ENCODE measurements around the gene BCAR1. TPM values are rescaled to one million over a fixed set of nuclear protein-coding genes. Genes with fewer than 3 reads are reported as not detected.
"Not testable (repeated sequence)": the region's sequence is repeated elsewhere in the genome, so short reads cannot be mapped to it uniquely, and the experiment has no call there.

Gene BCAR1
- total RNA-seq, 1 experiment from 2014 or later = 58.6 TPM

GRCh38 chr16:75241955-75242354, 9.5 kb downstream of the BCAR1 start:
- BruUV-seq (replicated peaks) = no TSS peak
- CTCF ChIA-PET = no interaction called here

DNA sequence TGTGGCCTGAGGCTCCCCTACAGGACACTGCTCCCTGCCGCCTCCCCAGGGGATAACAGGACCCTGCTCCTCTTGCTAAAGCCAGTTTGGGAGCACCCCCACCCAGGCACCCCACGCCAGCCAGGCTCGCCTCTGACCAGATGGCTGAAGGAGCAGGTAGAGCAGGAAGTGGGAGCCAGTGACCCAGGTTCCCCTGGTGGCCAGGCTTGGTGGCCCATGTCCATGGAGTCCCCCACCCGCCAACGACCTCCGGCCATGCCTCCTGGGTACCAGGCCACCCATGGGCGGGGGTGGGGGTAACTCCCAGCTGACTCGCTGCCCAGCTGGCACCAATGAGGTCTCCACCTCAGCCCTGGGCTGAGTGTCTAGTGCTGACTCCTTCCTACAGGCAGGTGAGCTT, 10.0 kb downstream of the BCAR1 start:
- POLR2A ChIA-PET = no interaction called here
- BruUV-seq (replicated peaks) = no TSS peak
- Mint-ChIP-seq H3K27me3 (ENCODE audit: insufficient read depth, unreplicated experiment) (no peaks in the 10 kb centered on the region), H3K4me3 (ENCODE audit: unreplicated experiment) (no peak overlapping the region), H3K36me3 (ENCODE audit: insufficient read depth, unreplicated experiment) (peaks cover 30% of the 10 kb centered on the region), H3K27ac (ENCODE audit: low read depth, unreplicated experiment) (no peak overlapping the region), H3K9me3 (ENCODE audit: unreplicated experiment) (no peaks in the 10 kb centered on the region), H3K4me1 (ENCODE audit: insufficient read depth, unreplicated experiment) (peaks cover 32% of the 10 kb centered on the region)
- CTCF ChIA-PET = no interaction called here
- intact Hi-C loops (cut with micrococcal nuclease) = no loop called here
- DNase-seq (ENCODE audit: unreplicated experiment) = no peak
- TF ChIP-seq, protein P1, sequence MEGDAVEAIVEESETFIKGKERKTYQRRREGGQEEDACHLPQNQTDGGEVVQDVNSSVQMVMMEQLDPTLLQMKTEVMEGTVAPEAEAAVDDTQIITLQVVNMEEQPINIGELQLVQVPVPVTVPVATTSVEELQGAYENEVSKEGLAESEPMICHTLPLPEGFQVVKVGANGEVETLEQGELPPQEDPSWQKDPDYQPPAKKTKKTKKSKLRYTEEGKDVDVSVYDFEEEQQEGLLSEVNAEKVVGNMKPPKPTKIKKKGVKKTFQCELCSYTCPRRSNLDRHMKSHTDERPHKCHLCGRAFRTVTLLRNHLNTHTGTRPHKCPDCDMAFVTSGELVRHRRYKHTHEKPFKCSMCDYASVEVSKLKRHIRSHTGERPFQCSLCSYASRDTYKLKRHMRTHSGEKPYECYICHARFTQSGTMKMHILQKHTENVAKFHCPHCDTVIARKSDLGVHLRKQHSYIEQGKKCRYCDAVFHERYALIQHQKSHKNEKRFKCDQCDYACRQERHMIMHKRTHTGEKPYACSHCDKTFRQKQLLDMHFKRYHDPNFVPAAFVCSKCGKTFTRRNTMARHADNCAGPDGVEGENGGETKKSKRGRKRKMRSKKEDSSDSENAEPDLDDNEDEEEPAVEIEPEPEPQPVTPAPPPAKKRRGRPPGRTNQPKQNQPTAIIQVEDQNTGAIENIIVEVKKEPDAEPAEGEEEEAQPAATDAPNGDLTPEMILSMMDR (IDR thresholded peaks at IDR 0.05; ENCODE audit: unreplicated experiment) = no peak

More at GRCh38 chr16:75241955-75242354, 9.5 kb downstream of the BCAR1 start:
- H3K4me1 Mint-ChIP-seq (ENCODE audit: insufficient read depth, unreplicated experiment) = peaks cover 37% of the 10 kb centered on the region
- DNase-seq (ENCODE audit: unreplicated experiment) = no peak
- no peaks in the 10 kb centered on the region for H3K9me3 Mint-ChIP-seq (ENCODE audit: unreplicated experiment)
- TF ChIP-seq, protein P1 (IDR thresholded peaks at IDR 0.05; ENCODE audit: unreplicated experiment) = no peak
- no peaks in the 10 kb centered on the region for H3K27me3 Mint-ChIP-seq (ENCODE audit: insufficient read depth, unreplicated experiment)
- POLR2A ChIA-PET = no interaction called here
- no peak overlapping the region for H3K27ac Mint-ChIP-seq (ENCODE audit: low read depth, unreplicated experiment)
- intact Hi-C loops (cut with micrococcal nuclease) = no loop called here
- H3K36me3 Mint-ChIP-seq (ENCODE audit: insufficient read depth, unreplicated experiment) = peaks cover 30% of the 10 kb centered on the region
- H3K4me3 Mint-ChIP-seq (ENCODE audit: unreplicated experiment) = no peak overlapping the region

GRCh38 chr16:75240633-75241032, 10.8 kb downstream of the BCAR1 start:
- H3K4me3 Mint-ChIP-seq (ENCODE audit: unreplicated experiment); DNase-seq (ENCODE audit: unreplicated experiment); H3K27ac Mint-ChIP-seq (ENCODE audit: low read depth, unreplicated experiment); CTCF ChIA-PET; BruUV-seq (replicated peaks); H3K27me3 Mint-ChIP-seq (ENCODE audit: insufficient read depth, unreplicated experiment); H3K9me3 Mint-ChIP-seq (ENCODE audit: unreplicated experiment); intact Hi-C loops (cut with micrococcal nuclease): not testable (repeated sequence)
- Mint-ChIP-seq H3K4me1 (ENCODE audit: insufficient read depth, unreplicated experiment) (peaks cover 24% of the 10 kb centered on the region), H3K36me3 (ENCODE audit: insufficient read depth, unreplicated experiment) (peaks cover 30% of the 10 kb centered on the region)
- POLR2A ChIA-PET = interaction anchor here (1.0 kb wide), 1 partner anchor 9 kb away, joined by 4 read pairs; no protein-coding TSS in a partner anchor

DNA sequence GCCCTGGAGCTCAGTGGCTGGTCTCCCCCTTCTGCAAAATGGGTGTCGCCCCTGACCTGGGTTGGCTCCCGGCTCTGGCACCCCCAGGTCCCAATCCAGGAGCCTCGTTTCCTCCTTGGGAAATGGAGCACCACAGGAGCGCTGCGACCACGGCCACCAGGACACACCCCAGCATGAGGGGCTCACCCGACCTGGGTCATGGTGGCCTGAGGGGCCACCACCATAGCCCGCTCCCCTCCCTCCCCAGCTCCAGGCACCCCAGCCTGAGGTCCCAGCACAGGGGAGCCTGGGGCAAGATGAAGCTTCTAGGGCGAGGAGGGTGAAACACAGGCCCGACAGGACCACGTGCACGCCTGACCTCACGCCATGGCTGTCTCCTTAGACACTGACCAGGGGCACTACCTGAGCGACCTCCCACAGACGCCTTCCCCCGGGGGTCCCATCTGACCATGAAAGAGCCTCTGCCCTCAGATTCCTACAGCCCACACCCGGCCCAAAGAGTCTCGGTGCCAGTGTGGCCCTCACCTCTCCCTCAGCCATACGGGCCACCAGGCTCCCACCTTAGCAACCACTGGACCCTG, 11.8 kb downstream of the BCAR1 start:
- intact Hi-C loops (cut with micrococcal nuclease) = no loop called here
- no peaks in the 10 kb centered on the region for H3K27me3 Mint-ChIP-seq (ENCODE audit: insufficient read depth, unreplicated experiment)
- no peak overlapping the region for H3K4me3 Mint-ChIP-seq (ENCODE audit: unreplicated experiment)
- TF ChIP-seq, protein P1 (IDR thresholded peaks at IDR 0.05; ENCODE audit: unreplicated experiment) = no peak
- H3K4me1 Mint-ChIP-seq (ENCODE audit: insufficient read depth, unreplicated experiment) = peaks cover 17% of the 10 kb centered on the region
- no TSS peak for BruUV-seq (replicated peaks)
- H3K9me3 Mint-ChIP-seq (ENCODE audit: unreplicated experiment) = no peaks in the 10 kb centered on the region
- no peak for DNase-seq (ENCODE audit: unreplicated experiment)
- peak overlapping the region; percentile 76 for H3K27ac Mint-ChIP-seq (ENCODE audit: low read depth, unreplicated experiment)
- ChIA-PET POLR2A (interaction anchor here (0.5 to 1.0 kb wide), 2 partner anchors 10 to 13 kb away, joined by 3 to 4 read pairs; no protein-coding TSS in a partner anchor), CTCF (interaction anchor here (1.0 kb wide), 1 partner anchor 140 kb away, joined by 3 read pairs; no protein-coding TSS in a partner anchor)
- H3K36me3 Mint-ChIP-seq (ENCODE audit: insufficient read depth, unreplicated experiment) = peaks cover 32% of the 10 kb centered on the region

Measured in MCF 10A (cell line).